Inflammatory macrophage (primary cell): ENCODE measurements around the gene CYP2D6.
"Not testable (repeated sequence)": the region's sequence is repeated elsewhere in the genome, so short reads cannot be mapped to it uniquely, and the experiment has no call there.

Source experiments
- DNase-seq, 2 donors: peaks; one replicate each; pipeline ENCODE4 v3.0.0-alpha.2; 2020 to 2022

Gene CYP2D6

GRCh38 chr22:42158456-42159132 is 28.0 kb upstream of the CYP2D6 start:
- DNase-seq = no peak

- DNase-seq = no peak
Measured at GRCh38 chr22:42156598-42156997, 26.0 kb upstream of the CYP2D6 start.

- no peak for DNase-seq
Measured at GRCh38 chr22:42156121-42156520, 25.5 kb upstream of the CYP2D6 start.

GRCh38 chr22:42155053-42155543 is 24.5 kb upstream of the CYP2D6 start:
- DNase-seq = no peak

- DNase-seq = peak in 1 of 2 donors; percentile 10
Measured at GRCh38 chr22:42154293-42155052, 23.9 kb upstream of the CYP2D6 start.

GRCh38 chr22:42152661-42153270 is 22.2 kb upstream of the CYP2D6 start:
- DNase-seq = no peak

- DNase-seq = no peak
Measured at GRCh38 chr22:42151924-42152635, 21.5 kb upstream of the CYP2D6 start.

GRCh38 chr22:42150727-42151590 is 20.3 kb upstream of the CYP2D6 start:
- no peak for DNase-seq

GRCh38 chr22:42149798-42150197 is 19.2 kb upstream of the CYP2D6 start:
- DNase-seq = not testable (repeated sequence)

GRCh38 chr22:42145175-42145574 is 14.6 kb upstream of the CYP2D6 start:
- DNase-seq = peak; percentile 20 to 41

- not testable (repeated sequence) for DNase-seq
Measured at GRCh38 chr22:42143859-42144822, 13.5 kb upstream of the CYP2D6 start.

GRCh38 chr22:42142771-42143461 is 12.3 kb upstream of the CYP2D6 start:
- DNase-seq = no peak

- DNase-seq = not testable (repeated sequence)
Measured at GRCh38 chr22:42141307-42142057, 10.9 kb upstream of the CYP2D6 start.

- not testable (repeated sequence) for DNase-seq
Measured at GRCh38 chr22:42140153-42140552, 9.5 kb upstream of the CYP2D6 start.

- not testable (repeated sequence) for DNase-seq
Measured at GRCh38 chr22:42139508-42139907, 8.9 kb upstream of the CYP2D6 start.

GRCh38 chr22:42138972-42139371 is 8.4 kb upstream of the CYP2D6 start:
- no peak for DNase-seq

GRCh38 chr22:42138122-42138770 is 7.6 kb upstream of the CYP2D6 start:
- no peak for DNase-seq

GRCh38 chr22:42135688-42136087 is 5.1 kb upstream of the CYP2D6 start:
- not testable (repeated sequence) for DNase-seq
